HUES48 (cell line): ENCODE measurements around the gene KLK10.
A peak's percentile ranks its signal among the peaks of the same experiment; 100 is the strongest.
"Not testable (repeated sequence)": the region's sequence is repeated elsewhere in the genome, so short reads cannot be mapped to it uniquely, and the experiment has no call there.

Experiments
- H3K27ac ChIP-seq: one replicate; pipeline ENCODE4 v1.7.0; 2013; ENCODE audit warnings: low read depth, low read length, inconsistent platforms
- H3K27me3 ChIP-seq: 2 replicates; pipeline ENCODE4 v1.6.1; 2013; ENCODE audit warnings: mild to moderate bottlenecking, low read length; ENCODE audit not compliant: control insufficient read depth, insufficient read depth
- H3K36me3 ChIP-seq: 2 replicates; pipeline ENCODE4 v1.6.1; 2013; ENCODE audit warnings: low read length; ENCODE audit not compliant: control insufficient read depth, insufficient read depth
- H3K4me1 ChIP-seq: 2 replicates; pipeline ENCODE4 v1.6.1; 2013; ENCODE audit warnings: mild to moderate bottlenecking, low read length; ENCODE audit not compliant: control insufficient read depth, insufficient read depth
- H3K4me3 ChIP-seq: 2 replicates; pipeline ENCODE4 v1.5.1; 2013; ENCODE audit warnings: mild to moderate bottlenecking, low read depth, low read length
- H3K9ac ChIP-seq: 2 replicates; pipeline ENCODE4 v1.6.1; 2013; ENCODE audit warnings: mild to moderate bottlenecking, low read depth, low read length, moderate library complexity
- H3K9me3 ChIP-seq: 2 replicates; pipeline ENCODE4 v1.6.1; 2013; ENCODE audit warnings: low read length; ENCODE audit not compliant: control insufficient read depth, insufficient read depth

KLK10 gene

GRCh38 chr19:51001515-51001914 lies 18.0 kb downstream of the KLK10 start, which contains the start of gene KLK8:
Gene KLK8 (minus strand): TSS chr19:51001604. CDS start chr19:51001167, 437 bp downstream.
- peaks cover 4% of the 10 kb centered on the region; the same call in 1 of the 2 replicates for H3K27me3 ChIP-seq
- H3K4me1 ChIP-seq: peaks cover 9% of the 10 kb centered on the region; the same call in 1 of the 2 replicates
- no peak within 1 kb of the TSS for H3K9ac ChIP-seq
- no peaks in the 10 kb centered on the region for H3K9me3 ChIP-seq
- no peaks in the 10 kb centered on the region for H3K36me3 ChIP-seq
- no peak within 1 kb of the TSS for H3K27ac ChIP-seq
- H3K4me3 ChIP-seq: peak within 1 kb of the TSS; percentile 52

DNA sequence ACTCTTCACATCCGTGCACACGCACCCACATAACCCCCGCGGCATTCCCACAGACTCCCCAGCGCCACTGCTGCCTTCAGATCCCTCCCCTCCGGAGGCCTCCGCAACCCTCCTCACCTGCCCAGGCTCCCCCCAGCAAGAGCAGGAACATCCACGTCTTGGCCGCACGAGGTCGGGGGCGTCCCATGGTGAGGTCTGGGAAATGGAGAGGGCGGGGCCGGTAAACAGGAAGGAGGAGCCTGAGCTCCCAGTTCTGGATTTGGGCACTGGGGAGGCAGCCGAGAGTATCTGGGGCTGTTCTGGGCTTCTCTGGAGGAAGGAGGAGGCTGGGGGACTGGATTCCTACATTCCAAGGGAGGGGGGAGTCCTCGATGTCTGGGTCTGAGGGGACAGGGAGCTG lies 18.5 kb downstream of the KLK10 start:
- Histone ChIP-seq H3K9me3 (no peaks in the 10 kb centered on the region), H3K9ac (no peak overlapping the region), H3K27ac (no peak overlapping the region), H3K36me3 (no peaks in the 10 kb centered on the region), H3K4me3 (no peak overlapping the region; the same call in 1 of the 2 replicates), H3K27me3 (peaks cover 4% of the 10 kb centered on the region; the same call in 1 of the 2 replicates), H3K4me1 (peaks cover 9% of the 10 kb centered on the region; the same call in 1 of the 2 replicates)

- no peak overlapping the region for H3K27ac ChIP-seq
- H3K4me3 ChIP-seq: no peak overlapping the region
- H3K27me3 ChIP-seq: peaks cover 4% of the 10 kb centered on the region; the same call in 1 of the 2 replicates
- H3K4me1 ChIP-seq: peaks cover 9% of the 10 kb centered on the region; the same call in 1 of the 2 replicates
- H3K9ac ChIP-seq: no peak overlapping the region
- no peaks in the 10 kb centered on the region for H3K9me3 ChIP-seq
- H3K36me3 ChIP-seq: no peaks in the 10 kb centered on the region
Observed at GRCh38 chr19:51000426-51000825, 19.1 kb downstream of the KLK10 start.

DNA sequence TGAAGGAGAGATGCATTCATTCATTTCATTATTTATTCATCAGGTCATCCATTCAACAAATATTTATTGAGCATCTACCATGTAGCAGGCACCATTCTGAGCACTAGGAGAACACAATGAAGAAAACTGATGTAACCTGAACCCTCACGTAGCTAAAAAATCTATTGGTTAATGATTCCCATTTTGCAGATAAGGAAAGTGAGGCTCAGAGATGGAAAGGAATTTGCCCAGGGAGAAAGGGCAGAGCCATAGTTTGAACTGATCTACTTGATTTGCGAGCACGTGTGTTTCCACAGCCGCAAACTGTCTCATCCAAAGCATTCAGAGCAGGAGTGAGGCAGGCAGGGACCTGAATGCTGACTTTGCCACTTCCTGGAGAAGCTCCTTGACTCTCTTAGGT lies 20.8 kb downstream of the KLK10 start:
- no peak overlapping the region for H3K4me3 ChIP-seq
- H3K4me1 ChIP-seq: peaks cover 9% of the 10 kb centered on the region; the same call in 1 of the 2 replicates
- H3K27me3 ChIP-seq: peaks cover 4% of the 10 kb centered on the region; the same call in 1 of the 2 replicates
- no peak overlapping the region for H3K27ac ChIP-seq
- H3K36me3 ChIP-seq: no peaks in the 10 kb centered on the region
- H3K9me3 ChIP-seq: no peaks in the 10 kb centered on the region
- H3K9ac ChIP-seq: no peak overlapping the region

DNA sequence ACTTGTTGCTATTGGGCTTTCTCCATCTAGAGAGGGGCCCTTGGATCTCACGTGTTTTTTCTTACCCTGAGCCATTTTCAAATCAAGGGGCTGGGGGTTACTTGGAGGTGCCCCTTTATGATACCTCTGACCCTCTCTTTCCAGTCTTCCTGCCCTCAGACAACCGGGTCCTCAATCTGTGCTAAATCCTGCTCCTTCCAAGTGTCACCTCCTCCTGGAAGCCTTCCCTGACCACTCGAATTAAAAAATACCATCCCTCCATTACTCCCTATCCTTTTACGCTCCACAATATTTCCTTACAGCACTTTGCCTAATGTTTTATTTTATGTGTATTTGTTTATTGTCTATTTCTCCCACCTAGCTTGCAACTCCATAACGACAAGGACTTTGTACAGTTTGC lies 21.4 kb downstream of the KLK10 start:
- Histone ChIP-seq H3K4me3 (no peak overlapping the region), H3K9me3 (no peaks in the 10 kb centered on the region), H3K9ac (no peak overlapping the region), H3K27me3 (peaks cover 4% of the 10 kb centered on the region; the same call in 1 of the 2 replicates), H3K4me1 (peaks cover 9% of the 10 kb centered on the region; the same call in 1 of the 2 replicates), H3K27ac (no peak overlapping the region), H3K36me3 (no peaks in the 10 kb centered on the region)

- no peak overlapping the region for H3K27ac ChIP-seq
- H3K9ac ChIP-seq: no peak overlapping the region
- H3K27me3 ChIP-seq: peaks cover 4% of the 10 kb centered on the region; the same call in 1 of the 2 replicates
- H3K4me1 ChIP-seq: no peaks in the 10 kb centered on the region
- H3K9me3 ChIP-seq: no peaks in the 10 kb centered on the region
- no peak overlapping the region for H3K4me3 ChIP-seq
- no peaks in the 10 kb centered on the region for H3K36me3 ChIP-seq
Observed at GRCh38 chr19:50994129-50994528, 25.4 kb downstream of the KLK10 start.

- Histone ChIP-seq H3K9me3 (no peaks in the 10 kb centered on the region), H3K4me3 (no peak overlapping the region), H3K4me1 (no peaks in the 10 kb centered on the region), H3K9ac (no peak overlapping the region), H3K27ac (no peak overlapping the region), H3K27me3 (peaks cover 9% of the 10 kb centered on the region; the same call in 1 of the 2 replicates), H3K36me3 (no peaks in the 10 kb centered on the region)
Observed at GRCh38 chr19:50992666-50993035, 26.9 kb downstream of the KLK10 start.

GRCh38 chr19:50984416-50984815 lies 35.1 kb downstream of the KLK10 start:
- not testable (repeated sequence) for H3K36me3 ChIP-seq, H3K9me3 ChIP-seq, H3K4me3 ChIP-seq, H3K27ac ChIP-seq, H3K9ac ChIP-seq, H3K4me1 ChIP-seq
- peaks cover 14% of the 10 kb centered on the region; the same call in 1 of the 2 replicates for H3K27me3 ChIP-seq

GRCh38 chr19:50983625-50984292 lies 35.8 kb downstream of the KLK10 start, which contains the start of gene KLK7:
Gene KLK7 (minus strand): TSS chr19:50983917. CDS start chr19:50982399, 1,518 bp downstream.
- Histone ChIP-seq H3K27me3 (peaks cover 13% of the 10 kb centered on the region; the same call in 1 of the 2 replicates), H3K4me3 (peak within 1 kb of the TSS; percentile 52), H3K9me3 (no peaks in the 10 kb centered on the region), H3K27ac (no peak within 1 kb of the TSS), H3K4me1 (peaks cover 10% of the 10 kb centered on the region; the same call in 1 of the 2 replicates), H3K9ac (no peak within 1 kb of the TSS), H3K36me3 (no peaks in the 10 kb centered on the region)

DNA sequence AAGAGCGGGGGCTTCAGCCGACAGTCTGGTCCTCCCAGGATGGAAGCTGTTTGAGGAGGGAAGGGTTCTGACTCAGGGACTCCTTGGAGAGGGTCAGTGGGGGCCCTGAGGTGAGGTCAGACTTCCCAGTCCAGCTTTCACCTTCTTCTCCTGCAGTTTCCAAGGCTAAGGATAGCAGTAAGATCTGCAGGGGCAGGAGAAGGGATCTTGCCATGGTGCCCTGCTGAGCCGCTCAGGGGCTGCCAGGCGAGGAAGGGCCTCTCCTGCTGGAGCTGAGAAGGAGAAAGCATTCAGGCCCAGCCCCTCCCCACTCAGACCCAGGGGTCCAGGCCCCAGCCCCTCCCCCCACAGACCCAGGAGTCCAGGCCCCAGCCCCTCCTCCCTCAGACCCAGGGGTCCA lies 37.3 kb downstream of the KLK10 start:
- Histone ChIP-seq H3K36me3 (no peaks in the 10 kb centered on the region), H3K27me3 (peaks cover 4% of the 10 kb centered on the region; the same call in 1 of the 2 replicates), H3K27ac (no peak overlapping the region), H3K4me1 (peaks cover 10% of the 10 kb centered on the region; the same call in 1 of the 2 replicates), H3K4me3 (no peak overlapping the region), H3K9ac (no peak overlapping the region), H3K9me3 (no peaks in the 10 kb centered on the region)

- Histone ChIP-seq H3K4me1 (peaks cover 10% of the 10 kb centered on the region; the same call in 1 of the 2 replicates), H3K27ac (no peak overlapping the region), H3K9ac (no peak overlapping the region), H3K4me3 (no peak overlapping the region), H3K36me3 (no peaks in the 10 kb centered on the region), H3K9me3 (no peaks in the 10 kb centered on the region), H3K27me3 (peaks cover 3% of the 10 kb centered on the region; the same call in 1 of the 2 replicates)
Observed at GRCh38 chr19:50981587-50982146, 37.8 kb downstream of the KLK10 start.
